Activated naive CD4-positive, alpha-beta T cell treated with anti-CD3 and anti-CD28 coated beads for 36 hours (primary cell): ENCODE results near the gene PCDH15. TPM values are rescaled to one million over a fixed set of nuclear protein-coding genes. Genes with fewer than 3 reads are reported as not detected.

ENCODE experiments used
- CTCF ChIA-PET: fragments of 350-600 bp; sonication (Branson Sonifier 250); formaldehyde crosslinking; loops from one replicate; lab custom pipeline; 2021; ENCODE audit warnings: antibody characterized with exemption; lab: Charles Lee
- DNase-seq: peaks from one replicate; pipeline ENCODE4 v3.0.0-alpha.2; 2020
- H3K27ac Mint-ChIP-seq: one replicate; pipeline ENCODE4 v1.8.0; 2021; ENCODE audit warnings: mild to moderate bottlenecking, mixed read lengths
- H3K27me3 Mint-ChIP-seq: one replicate; pipeline ENCODE4 v1.8.0; 2021; ENCODE audit warnings: low read depth, mixed read lengths
- H3K36me3 Mint-ChIP-seq: one replicate; pipeline ENCODE4 v1.8.0; 2021; ENCODE audit warnings: low read depth, mixed read lengths
- H3K4me1 Mint-ChIP-seq: one replicate; pipeline ENCODE4 v1.8.0; 2021; ENCODE audit warnings: low read depth, mixed read lengths
- H3K4me3 Mint-ChIP-seq: one replicate; pipeline ENCODE4 v1.8.0; 2021; ENCODE audit warnings: mild to moderate bottlenecking, moderate library complexity, mixed read lengths
- H3K9me3 Mint-ChIP-seq: one replicate; pipeline ENCODE4 v1.8.0; 2021; ENCODE audit warnings: mixed read lengths
- intact Hi-C: fragments of 100-400 bp; cut with micrococcal nuclease; formaldehyde crosslinking; loops from one replicate; pipeline ENCODE4 v1.15.1; 2023
- total RNA-seq, 2 experiments: library from RNA; stranded (reverse); gene quantifications; one replicate each; pipeline ENCODE4 v1.2.3, GENCODE V29; 2021

The PCDH15 gene
- total RNA-seq, 2 experiments from 2014 or later, result not detected

DNA sequence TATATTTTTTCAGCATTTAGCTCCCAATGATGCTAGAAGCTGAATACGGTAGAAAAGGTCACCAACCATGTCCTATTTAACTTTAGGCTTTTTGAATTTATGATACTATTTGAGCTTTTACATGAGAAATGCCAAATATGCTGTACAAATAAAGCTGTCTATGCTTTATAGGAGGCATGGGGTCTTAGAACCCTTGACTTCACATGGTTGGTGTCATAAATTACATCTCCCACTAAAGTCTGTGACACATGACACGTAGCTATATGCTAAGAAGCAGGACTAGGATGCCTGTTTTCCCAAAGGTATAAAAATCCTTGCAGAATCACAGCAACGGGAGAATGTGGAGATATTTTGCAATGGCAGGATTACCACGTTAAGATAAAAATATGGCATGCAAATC lies 960.4 kb downstream of the PCDH15 start:
- CTCF ChIA-PET, result interaction anchor here (0.7 to 1.1 kb wide), 2 partner anchors 13 to 15 kb away, joined by 3 to 4 read pairs; no protein-coding TSS in a partner anchor
- no peak overlapping the region for H3K4me3 Mint-ChIP-seq
- H3K4me1 Mint-ChIP-seq, result no peaks in the 10 kb centered on the region
- H3K27me3 Mint-ChIP-seq, result no peaks in the 10 kb centered on the region
- H3K9me3 Mint-ChIP-seq, result peaks cover 3% of the 10 kb centered on the region
- no peak overlapping the region for H3K27ac Mint-ChIP-seq
- H3K36me3 Mint-ChIP-seq, result no peaks in the 10 kb centered on the region
- intact Hi-C loops, result no loop called here
- no peak for DNase-seq

GRCh38 chr10:53839440-53840039 lies 961.5 kb downstream of the PCDH15 start:
- Mint-ChIP-seq H3K27ac (no peak overlapping the region), H3K36me3 (no peaks in the 10 kb centered on the region), H3K4me3 (no peak overlapping the region), H3K27me3 (no peaks in the 10 kb centered on the region), H3K9me3 (peaks cover 3% of the 10 kb centered on the region), H3K4me1 (no peaks in the 10 kb centered on the region)
- DNase-seq, result no peak
- intact Hi-C loops, result no loop called here
- CTCF ChIA-PET, result no interaction called here

- no peak for DNase-seq
- CTCF ChIA-PET, result no interaction called here
- intact Hi-C loops, result no loop called here
- Mint-ChIP-seq H3K4me1 (no peaks in the 10 kb centered on the region), H3K27ac (no peak overlapping the region), H3K27me3 (no peaks in the 10 kb centered on the region), H3K9me3 (peaks cover 1% of the 10 kb centered on the region), H3K36me3 (no peaks in the 10 kb centered on the region), H3K4me3 (no peak overlapping the region)
Measured at GRCh38 chr10:53836638-53837037, 964.4 kb downstream of the PCDH15 start.

GRCh38 chr10:53833908-53834307 lies 967.1 kb downstream of the PCDH15 start:
- H3K36me3 Mint-ChIP-seq, result no peaks in the 10 kb centered on the region
- intact Hi-C loops, result no loop called here
- H3K4me3 Mint-ChIP-seq, result no peak overlapping the region
- no peaks in the 10 kb centered on the region for H3K4me1 Mint-ChIP-seq
- no peaks in the 10 kb centered on the region for H3K27me3 Mint-ChIP-seq
- CTCF ChIA-PET, result no interaction called here
- H3K9me3 Mint-ChIP-seq, result peaks cover 1% of the 10 kb centered on the region
- H3K27ac Mint-ChIP-seq, result no peak overlapping the region
- DNase-seq, result no peak

DNA sequence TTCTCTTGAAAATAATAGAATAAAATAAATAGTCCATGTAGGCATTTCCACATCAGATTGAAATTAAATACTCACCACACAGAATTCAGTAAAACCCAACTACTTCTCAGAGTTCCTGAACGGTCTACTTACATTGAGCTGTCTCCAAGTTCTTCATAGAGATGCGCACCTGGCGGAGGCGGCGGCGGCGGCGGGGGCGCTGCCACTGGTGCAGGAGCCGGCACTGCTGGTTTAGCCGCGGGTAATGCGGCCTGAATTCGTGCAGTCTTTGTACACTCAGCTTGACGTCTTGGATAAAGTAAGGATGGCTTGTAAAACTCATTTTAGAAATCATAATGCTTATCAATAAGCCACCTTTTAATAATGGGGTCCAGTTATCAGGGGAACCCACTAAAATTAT lies 973.8 kb downstream of the PCDH15 start:
- peaks cover 1% of the 10 kb centered on the region for H3K9me3 Mint-ChIP-seq
- no peak overlapping the region for H3K27ac Mint-ChIP-seq
- intact Hi-C loops, result no loop called here
- no peak overlapping the region for H3K4me3 Mint-ChIP-seq
- H3K27me3 Mint-ChIP-seq, result no peaks in the 10 kb centered on the region
- H3K36me3 Mint-ChIP-seq, result no peaks in the 10 kb centered on the region
- DNase-seq, result no peak
- no peaks in the 10 kb centered on the region for H3K4me1 Mint-ChIP-seq
- CTCF ChIA-PET, result no interaction called here

- CTCF ChIA-PET, result no interaction called here
- Mint-ChIP-seq H3K36me3 (no peaks in the 10 kb centered on the region), H3K27ac (no peak overlapping the region), H3K4me1 (no peaks in the 10 kb centered on the region), H3K9me3 (peaks cover 5% of the 10 kb centered on the region), H3K4me3 (no peak overlapping the region), H3K27me3 (no peaks in the 10 kb centered on the region)
- no peak for DNase-seq
- intact Hi-C loops, result no loop called here
Measured at GRCh38 chr10:53808677-53809372, 992.2 kb downstream of the PCDH15 start.

DNA sequence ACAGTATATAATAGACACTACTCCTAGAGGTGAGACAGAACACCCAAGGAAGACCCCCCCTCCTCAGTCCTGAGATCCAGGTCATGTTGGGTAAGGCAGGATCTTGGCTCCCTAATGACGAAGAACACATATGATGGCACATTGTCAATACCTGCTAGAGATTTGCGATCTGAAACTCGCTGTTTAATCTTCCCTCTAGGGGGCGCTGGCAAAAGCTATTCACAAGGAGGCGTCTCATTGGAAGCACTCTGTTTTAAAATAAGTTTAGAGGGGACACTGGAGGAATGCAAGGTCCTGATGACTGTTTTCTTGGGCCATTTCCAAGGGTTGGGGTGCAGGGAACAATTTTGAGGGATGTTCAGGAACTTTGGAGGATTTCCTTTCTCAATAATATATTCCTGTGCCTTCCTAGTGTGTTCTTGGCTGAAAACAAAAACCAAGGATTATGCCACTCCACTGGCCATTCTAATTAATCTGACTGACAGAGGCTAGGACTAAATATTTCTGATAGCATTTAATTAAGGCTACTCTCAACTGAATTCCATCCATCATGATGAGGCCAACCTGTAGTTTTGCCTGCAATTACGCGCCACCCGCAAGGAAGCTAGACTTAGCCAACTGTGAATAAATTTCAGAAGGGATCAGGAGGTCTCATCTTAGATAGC lies 1014.7 kb downstream of the PCDH15 start:
- Mint-ChIP-seq H3K4me3 (no peak overlapping the region), H3K9me3 (peaks cover 15% of the 10 kb centered on the region), H3K27ac (no peak overlapping the region), H3K36me3 (no peaks in the 10 kb centered on the region), H3K4me1 (no peaks in the 10 kb centered on the region), H3K27me3 (no peaks in the 10 kb centered on the region)
- DNase-seq, result no peak
- CTCF ChIA-PET, result no interaction called here
- intact Hi-C loops, result no loop called here

GRCh38 chr10:53771701-53772100 lies 1029.3 kb downstream of the PCDH15 start:
- H3K4me1 Mint-ChIP-seq, result no peaks in the 10 kb centered on the region
- H3K27ac Mint-ChIP-seq, result no peak overlapping the region
- H3K27me3 Mint-ChIP-seq, result no peaks in the 10 kb centered on the region
- DNase-seq, result no peak
- H3K9me3 Mint-ChIP-seq, result peaks cover 9% of the 10 kb centered on the region
- intact Hi-C loops, result no loop called here
- H3K36me3 Mint-ChIP-seq, result no peaks in the 10 kb centered on the region
- CTCF ChIA-PET, result no interaction called here
- no peak overlapping the region for H3K4me3 Mint-ChIP-seq

DNA sequence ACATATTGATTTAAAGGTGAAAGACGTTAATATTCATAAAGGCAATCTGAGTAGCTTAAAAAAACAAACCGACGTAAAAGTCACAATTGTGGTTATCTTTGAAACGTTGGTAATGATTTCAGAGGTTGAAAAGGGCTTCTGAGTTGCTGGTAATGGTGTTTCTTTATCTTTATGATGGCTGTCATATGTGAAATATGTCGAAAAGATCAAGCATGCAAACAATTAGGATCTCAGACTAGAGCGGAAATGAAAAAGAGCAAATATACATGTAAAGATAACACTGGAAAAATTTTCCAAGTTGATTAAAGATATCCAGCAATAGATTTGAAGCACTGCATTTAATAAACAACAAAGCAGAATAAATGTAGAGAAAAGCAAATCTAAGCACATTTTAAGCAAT lies 1030.1 kb downstream of the PCDH15 start:
- CTCF ChIA-PET, result no interaction called here
- Mint-ChIP-seq H3K27me3 (no peaks in the 10 kb centered on the region), H3K36me3 (no peaks in the 10 kb centered on the region), H3K4me1 (no peaks in the 10 kb centered on the region), H3K27ac (no peak overlapping the region), H3K4me3 (no peak overlapping the region), H3K9me3 (peaks cover 10% of the 10 kb centered on the region)
- intact Hi-C loops, result no loop called here
- no peak for DNase-seq

- no peaks in the 10 kb centered on the region for H3K27me3 Mint-ChIP-seq
- no peaks in the 10 kb centered on the region for H3K4me1 Mint-ChIP-seq
- no peaks in the 10 kb centered on the region for H3K36me3 Mint-ChIP-seq
- CTCF ChIA-PET, result no interaction called here
- intact Hi-C loops, result no loop called here
- no peak for DNase-seq
- no peak overlapping the region for H3K27ac Mint-ChIP-seq
- H3K9me3 Mint-ChIP-seq, result peaks cover 9% of the 10 kb centered on the region
- H3K4me3 Mint-ChIP-seq, result no peak overlapping the region
Measured at GRCh38 chr10:53765311-53765710, 1035.7 kb downstream of the PCDH15 start.

GRCh38 chr10:53754596-53755250 lies 1046.3 kb downstream of the PCDH15 start:
- no peak overlapping the region for H3K27ac Mint-ChIP-seq
- peaks cover 6% of the 10 kb centered on the region for H3K9me3 Mint-ChIP-seq
- no peaks in the 10 kb centered on the region for H3K27me3 Mint-ChIP-seq
- intact Hi-C loops, result no loop called here
- H3K4me3 Mint-ChIP-seq, result no peak overlapping the region
- CTCF ChIA-PET, result interaction anchor here (0.6 kb wide), 1 partner anchor 157 kb away, joined by 4 read pairs; no protein-coding TSS in a partner anchor
- H3K4me1 Mint-ChIP-seq, result no peaks in the 10 kb centered on the region
- H3K36me3 Mint-ChIP-seq, result no peaks in the 10 kb centered on the region
- DNase-seq, result no peak
